Thymus (tissue), 11 donors: ENCODE data around the gene CEACAM1. TPM values are rescaled to one million over a fixed set of nuclear protein-coding genes. Genes with fewer than 3 reads are reported as not detected.
"Not testable (repeated sequence)": the region's sequence is repeated elsewhere in the genome, so short reads cannot be mapped to it uniquely, and the experiment has no call there.

ENCODE experiments used
- DNase-seq, 9 donors: peaks; one replicate each; pipeline ENCODE4 v3.0.0-alpha.2; 2013; ENCODE audit warnings: low spot score in 9 of 9, low read depth in 6 of 9, missing footprints in 1 of 9
- H3K27ac ChIP-seq, 2 donors: one replicate each; pipeline ENCODE4 v1.5.1; 2013; ENCODE audit warnings: control low read depth in 1 of 2, low read depth in 1 of 2, low read length in 1 of 2, mild to moderate bottlenecking in 1 of 2, moderate library complexity in 1 of 2
- H3K27me3 ChIP-seq, 2 donors: one replicate each; pipeline ENCODE4 v1.5.1; 2013; ENCODE audit warnings: low read length in 1 of 2; ENCODE audit not compliant: control insufficient read depth in 2 of 2, insufficient read depth in 1 of 2
- H3K36me3 ChIP-seq, 2 donors: one replicate each; pipeline ENCODE4 v1.5.1; 2013; ENCODE audit warnings: low read length in 1 of 2, mild to moderate bottlenecking in 1 of 2, moderate library complexity in 1 of 2; ENCODE audit not compliant: control insufficient read depth in 2 of 2, insufficient read depth in 2 of 2
- H3K4me1 ChIP-seq, 2 donors: one replicate each; pipeline ENCODE4 v1.5.1; 2013; ENCODE audit warnings: low read length in 2 of 2; ENCODE audit not compliant: control insufficient read depth in 2 of 2, insufficient read depth in 2 of 2
- H3K4me3 ChIP-seq, 2 donors: one replicate each; pipeline ENCODE4 v1.5.1; 2013; ENCODE audit warnings: low read length in 2 of 2, control low read depth in 1 of 2, mild to moderate bottlenecking in 1 of 2
- H3K9me3 ChIP-seq, 2 donors: one replicate each; pipeline ENCODE4 v1.5.1; 2013; ENCODE audit warnings: low read length in 1 of 2, mild to moderate bottlenecking in 1 of 2; ENCODE audit not compliant: control insufficient read depth in 2 of 2, insufficient read depth in 1 of 2
- WGBS: extraction: QIAGEN DNeasy Blood & Tissue Kit; methylation state at CpG from one replicate; pipeline ENCODE4 v1.1.7; 2013; 5-methylcytosine and 5-hydroxymethylcytosine counted together
- polyA plus RNA-seq: library from polyadenylated mRNA; stranded (reverse); fragments of 200-250 nt; gene quantifications from one replicate; pipeline ENCODE4 v1.2.3, GENCODE V29; 2013
- total RNA-seq: library from RNA; stranded (reverse); fragments of 120-200 nt; gene quantifications from one replicate; pipeline ENCODE4 v1.2.4, GENCODE V29; 2013
- donor health status: healthy.

Gene CEACAM1
- total and polyA plus RNA-seq, 2 donors: 1.3 to 2.0 TPM

- Histone ChIP-seq H3K4me1 (no peaks in the 10 kb centered on the region), H3K9me3 (no peaks in the 10 kb centered on the region), H3K27ac (no peak overlapping the region), H3K36me3 (no peaks in the 10 kb centered on the region), H3K4me3 (no peak overlapping the region), H3K27me3 (no peaks in the 10 kb centered on the region)
- DNase-seq: no peak
These were observed 19.3 kb downstream of the CEACAM1 start for GRCh38 chr19:42508892-42509444.

DNA sequence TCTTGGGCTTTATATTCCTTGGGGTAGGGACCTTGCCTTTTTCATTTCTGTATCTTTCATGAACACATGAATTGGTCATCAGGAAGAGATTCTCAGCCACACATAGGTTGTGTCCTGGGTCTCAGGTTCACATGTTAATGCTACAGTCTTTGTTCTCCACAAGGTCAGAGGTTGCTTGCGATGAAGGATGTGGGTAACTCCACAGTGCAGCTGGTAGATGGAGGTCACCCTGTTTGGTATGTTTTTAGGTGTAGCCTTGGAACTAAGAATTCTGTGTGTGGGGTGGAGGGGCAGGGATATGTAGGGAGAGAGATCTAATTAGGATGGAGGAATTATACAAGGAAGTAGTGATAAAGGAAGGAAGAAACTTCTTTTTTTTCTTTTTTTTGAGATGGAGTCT, 23.2 kb downstream of the CEACAM1 start:
- Histone ChIP-seq H3K27me3 (no peaks in the 10 kb centered on the region), H3K27ac (no peak overlapping the region), H3K4me1 (no peaks in the 10 kb centered on the region), H3K9me3 (no peaks in the 10 kb centered on the region), H3K4me3 (no peak overlapping the region), H3K36me3 (no peaks in the 10 kb centered on the region)
- no peak for DNase-seq
- WGBS: 43% methylated on average over 1 of the region's 1 CpG

GRCh38 chr19:42501733-42502132, 26.5 kb downstream of the CEACAM1 start:
- Histone ChIP-seq H3K4me3 (no peak overlapping the region), H3K27me3 (no peaks in the 10 kb centered on the region), H3K36me3 (no peaks in the 10 kb centered on the region), H3K27ac (no peak overlapping the region), H3K4me1 (no peaks in the 10 kb centered on the region), H3K9me3 (no peaks in the 10 kb centered on the region)
- 97% methylated on average over 1 of the region's 1 CpG for WGBS
- no peak for DNase-seq

GRCh38 chr19:42501243-42501642, 27.0 kb downstream of the CEACAM1 start:
- H3K4me1 ChIP-seq, H3K9me3 ChIP-seq, H3K27ac ChIP-seq, DNase-seq, H3K4me3 ChIP-seq, H3K36me3 ChIP-seq, H3K27me3 ChIP-seq: not testable (repeated sequence)
- 96% methylated on average over 3 of the region's 3 CpGs for WGBS

GRCh38 chr19:42498169-42498757, 30.0 kb downstream of the CEACAM1 start:
- H3K4me3 ChIP-seq: no peak overlapping the region
- 90% methylated on average over 3 of the region's 3 CpGs for WGBS
- no peaks in the 10 kb centered on the region for H3K9me3 ChIP-seq
- H3K27ac ChIP-seq: no peak overlapping the region
- no peaks in the 10 kb centered on the region for H3K27me3 ChIP-seq
- DNase-seq: no peak
- H3K4me1 ChIP-seq: no peaks in the 10 kb centered on the region
- H3K36me3 ChIP-seq: no peaks in the 10 kb centered on the region

DNA sequence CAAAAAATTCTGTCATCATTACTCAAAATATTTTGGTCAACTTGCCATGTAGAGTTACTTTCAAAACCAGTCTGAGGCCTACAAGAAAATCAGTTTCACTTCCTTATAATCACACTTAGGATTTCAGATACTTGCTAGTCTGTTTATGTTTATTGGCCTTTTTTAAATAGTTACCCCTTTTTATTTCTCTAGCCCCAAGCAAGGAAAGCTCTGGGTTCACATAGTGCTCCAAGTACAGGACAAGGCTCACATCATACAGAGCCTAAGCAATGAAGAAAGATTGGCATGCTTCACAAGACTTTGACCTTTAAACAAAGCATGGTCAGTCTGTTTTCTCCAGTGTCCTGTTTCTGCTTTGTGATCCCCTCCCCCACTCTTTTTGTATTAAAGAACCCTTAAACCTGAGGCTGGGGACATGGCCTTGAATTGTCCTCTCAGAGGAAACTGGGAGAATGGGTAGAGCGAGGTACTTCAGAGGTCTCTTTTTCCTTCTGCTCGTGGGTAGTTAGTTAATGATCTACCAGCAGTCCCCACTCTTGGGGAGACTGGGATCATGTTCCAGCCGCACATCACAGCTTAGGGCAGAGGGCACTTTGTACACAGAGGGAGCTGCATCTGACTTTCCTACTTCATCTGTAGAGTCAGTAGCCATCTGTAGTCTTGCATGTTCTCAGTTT, 30.7 kb downstream of the CEACAM1 start:
- 94% methylated on average over 3 of the region's 3 CpGs for WGBS

DNA sequence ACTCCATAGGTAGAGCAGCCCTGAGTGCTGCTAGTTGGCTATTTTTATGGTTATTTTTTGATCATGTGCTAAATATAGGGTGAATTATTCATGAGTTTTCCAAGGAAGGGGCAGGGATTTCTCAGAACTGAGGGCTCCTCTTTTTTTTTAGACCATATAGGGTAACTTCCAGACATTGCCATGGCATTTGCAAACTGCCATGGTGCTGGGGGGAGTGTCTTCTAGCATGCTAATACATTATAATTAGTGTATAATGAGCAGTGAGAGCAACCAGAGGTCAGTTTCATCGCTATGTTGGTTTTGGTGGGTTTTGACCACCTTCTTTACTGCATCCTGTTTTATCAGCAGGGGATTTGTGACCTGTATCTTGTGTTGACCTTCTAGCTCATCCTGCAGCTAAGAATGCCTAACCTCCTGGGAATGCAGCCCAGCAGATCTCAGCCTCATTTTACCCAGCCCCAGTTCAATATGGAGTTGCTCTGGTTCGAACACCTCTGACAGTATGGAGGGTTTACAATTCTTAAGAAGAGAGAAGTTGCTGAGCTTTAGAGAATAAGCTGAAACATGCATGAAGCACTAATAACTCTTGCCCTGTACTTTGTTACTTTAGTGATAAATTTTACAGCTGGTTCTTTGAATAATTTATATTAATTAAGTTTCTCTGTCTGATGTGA, 31.7 kb downstream of the CEACAM1 start:
- Histone ChIP-seq H3K4me1 (no peaks in the 10 kb centered on the region), H3K9me3 (no peaks in the 10 kb centered on the region), H3K4me3 (no peak overlapping the region), H3K27ac (no peak overlapping the region), H3K36me3 (no peaks in the 10 kb centered on the region), H3K27me3 (no peaks in the 10 kb centered on the region)
- WGBS: 95% methylated on average over 2 of the region's 2 CpGs
- DNase-seq: no peak

More for the DNA sequence above, 30.7 kb downstream of the CEACAM1 start:
- Histone ChIP-seq H3K27ac (no peak overlapping the region), H3K4me3 (no peak overlapping the region), H3K9me3 (no peaks in the 10 kb centered on the region), H3K4me1 (no peaks in the 10 kb centered on the region), H3K27me3 (no peaks in the 10 kb centered on the region), H3K36me3 (no peaks in the 10 kb centered on the region)
- no peak for DNase-seq

DNA sequence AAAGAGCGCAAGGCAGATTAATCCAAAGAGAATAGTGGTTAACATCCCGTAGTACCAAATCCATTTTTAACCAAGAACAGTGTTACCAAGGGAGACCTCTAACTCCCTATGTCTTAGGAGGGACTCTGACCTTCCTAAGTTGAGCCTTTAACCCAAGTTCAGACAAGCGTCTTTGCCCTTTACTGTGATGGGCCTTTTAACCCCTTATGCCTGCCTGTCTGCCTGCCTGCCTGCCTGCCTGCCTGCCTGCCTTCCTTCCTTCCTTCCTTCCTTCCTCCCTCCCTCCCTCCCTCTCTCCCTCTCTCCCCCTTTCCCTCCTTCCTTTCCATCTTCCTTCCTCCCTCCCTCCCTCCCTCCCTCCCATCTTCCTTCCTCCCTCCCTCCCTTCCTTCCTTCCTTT, 32.6 kb downstream of the CEACAM1 start:
- 97% methylated on average over 3 of the region's 3 CpGs for WGBS
- Histone ChIP-seq H3K4me3 (no peak overlapping the region), H3K4me1 (no peaks in the 10 kb centered on the region), H3K27ac (no peak overlapping the region), H3K9me3 (no peaks in the 10 kb centered on the region), H3K27me3 (no peaks in the 10 kb centered on the region), H3K36me3 (no peaks in the 10 kb centered on the region)
- DNase-seq: no peak

DNA sequence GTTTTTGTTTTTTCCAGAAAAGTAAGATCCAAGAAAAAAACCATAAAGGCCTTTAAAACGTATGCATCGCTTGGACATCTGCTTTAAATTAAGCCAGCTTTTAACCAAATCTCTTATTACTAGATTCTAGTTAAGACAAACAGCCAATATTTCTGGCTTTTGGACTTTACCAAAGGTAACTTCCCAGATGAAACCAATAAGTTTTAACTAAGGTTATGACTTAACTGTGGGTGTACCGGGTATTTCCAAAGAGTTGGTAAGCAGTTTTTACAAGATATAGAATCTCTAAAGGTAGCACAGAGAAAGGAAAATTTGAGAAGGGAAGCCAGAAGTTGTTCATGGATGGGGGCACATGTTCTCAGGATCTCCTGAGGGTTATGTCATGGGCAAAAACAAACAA, 34.0 kb downstream of the CEACAM1 start:
- no peak overlapping the region for H3K4me3 ChIP-seq
- 93% methylated on average over 3 of the region's 3 CpGs for WGBS
- H3K27me3 ChIP-seq: no peaks in the 10 kb centered on the region
- H3K36me3 ChIP-seq: no peaks in the 10 kb centered on the region
- DNase-seq: no peak
- H3K9me3 ChIP-seq: no peaks in the 10 kb centered on the region
- H3K4me1 ChIP-seq: no peaks in the 10 kb centered on the region
- no peak overlapping the region for H3K27ac ChIP-seq
